TTC549 (cell line): Measurements from ENCODE around the gene ZSWIM7.
"Not testable (repeated sequence)": the region's sequence is repeated elsewhere in the genome, so short reads cannot be mapped to it uniquely, and the experiment has no call there.

ENCODE experiments used
- FAIRE-seq: peaks from 2 replicates; lab custom pipeline; 2012; peaks lifted over from hg19 to GRCh38; lab: Jason Lieb, UNC

Gene ZSWIM7

GRCh38 chr17:15957206-15957605, 42.3 kb downstream of the ZSWIM7 start:
- no peak for FAIRE-seq

- FAIRE-seq, result no peak
Measured at GRCh38 chr17:15955793-15956541, 43.5 kb downstream of the ZSWIM7 start.

- FAIRE-seq, result no peak
Measured at GRCh38 chr17:15954222-15954621, 45.3 kb downstream of the ZSWIM7 start.

- FAIRE-seq, result no peak
Measured at GRCh38 chr17:15952916-15953790, 46.4 kb downstream of the ZSWIM7 start.

- no peak for FAIRE-seq
Measured at GRCh38 chr17:15952048-15952532, 47.4 kb downstream of the ZSWIM7 start.

- FAIRE-seq, result no peak
Measured at GRCh38 chr17:15951368-15952047, 48.0 kb downstream of the ZSWIM7 start.

GRCh38 chr17:15947976-15948752, 51.3 kb downstream of the ZSWIM7 start:
- no peak for FAIRE-seq

- no peak for FAIRE-seq
Measured at GRCh38 chr17:15947271-15947670, 52.2 kb downstream of the ZSWIM7 start.

- FAIRE-seq, result no peak
Measured at GRCh38 chr17:15946611-15947120, 52.8 kb downstream of the ZSWIM7 start.

- no peak for FAIRE-seq
Measured at GRCh38 chr17:15945527-15946191, 53.8 kb downstream of the ZSWIM7 start.

- no peak for FAIRE-seq
Measured at GRCh38 chr17:15944759-15945526, 54.6 kb downstream of the ZSWIM7 start, which contains the start of gene ADORA2B. Gene ADORA2B, plus strand, starts transcription at chr17:15945130. Its CDS starts 119 bp downstream, at chr17:15945249.

GRCh38 chr17:15943971-15944758, 55.3 kb downstream of the ZSWIM7 start:
- FAIRE-seq, result no peak

GRCh38 chr17:15942207-15942833, 57.2 kb downstream of the ZSWIM7 start:
- FAIRE-seq, result no peak

GRCh38 chr17:15941781-15942180, 57.7 kb downstream of the ZSWIM7 start:
- FAIRE-seq, result no peak

GRCh38 chr17:15936481-15936880, 63.0 kb downstream of the ZSWIM7 start:
- not testable (repeated sequence) for FAIRE-seq

GRCh38 chr17:15935891-15936290, 63.6 kb downstream of the ZSWIM7 start:
- FAIRE-seq, result no peak

GRCh38 chr17:15934866-15935265, 64.6 kb downstream of the ZSWIM7 start:
- FAIRE-seq, result no peak

- FAIRE-seq, result no peak
Measured at GRCh38 chr17:15931394-15931793, 68.1 kb downstream of the ZSWIM7 start.

GRCh38 chr17:15930426-15930825, 69.1 kb downstream of the ZSWIM7 start:
- FAIRE-seq, result no peak
